K562 (cell line): ENCODE data around the gene MKNK2. TPM values are rescaled to one million over a fixed set of nuclear protein-coding genes. Genes with fewer than 3 reads are reported as not detected.
A peak's percentile ranks its signal among the peaks of the same experiment; 100 is the strongest.

Experiments used
- ATAC-seq: fragments of 200-7000 bp; cut with Tn5 transposase; 3 replicates; pipeline ENCODE4 v1.9.1; 2020; ENCODE audit warnings: moderate library complexity
- BruUV-seq: library from RNA; stranded (reverse); fragments of 400-500 nt; replicated peaks from 2 replicates; lab custom pipeline; 2021; lab: Mats Ljungman, UMichigan
- CTCF ChIA-PET: fragments of 300-600 bp; formaldehyde crosslinking; extraction: SDS; loops from one replicate; lab custom pipeline; 2021; ENCODE audit warnings: low intra/inter-chr PET ratio; lab: Yijun Ruan, JAX
- POLR2A ChIA-PET: fragments of 300-600, 350-650 bp; sonication (Branson Sonifier 250); formaldehyde crosslinking; extraction: SDS; loops from one replicate; lab custom pipeline; 2021; ENCODE audit warnings: antibody characterized with exemption, inconsistent platforms; lab: Yijun Ruan, JAX
- DNase-seq, 4 experiments: peaks; one replicate each; pipeline versions ENCODE4 v3.0.0 to v3.0.0-alpha.2; 2011 to 2018; ENCODE audit warnings: low spot score in 3 of 4, mixed read lengths in 3 of 4; ENCODE audit errors: extremely low read depth in 1 of 4
- FAIRE-seq: peaks from 2 replicates; lab custom pipeline; 2011; peaks lifted over from hg19 to GRCh38; lab: Jason Lieb, UNC
- H2AFZ ChIP-seq: 2 replicates; pipeline ENCODE4 v1.6.0; 2011; ENCODE audit warnings: low read depth, low read length, control low read depth, inconsistent platforms
- H3K27ac ChIP-seq: fragments of 200-600 bp; 3 replicates; pipeline ENCODE4 v1.8.0; 2011; ENCODE audit warnings: low read depth, mild to moderate bottlenecking, control low read depth, inconsistent platforms, low read length, moderate library complexity, mixed read lengths; ENCODE audit errors: extremely low read depth
- H3K27me3 ChIP-seq, 2 experiments: fragments of 300-600 bp in 1 of 2; 2 replicates in 1 of 2; 3 replicates in 1 of 2; pipeline versions ENCODE4 v1.6.0 to v1.8.0; 2011; ENCODE audit warnings: inconsistent platforms in 2 of 2, low read length in 2 of 2, mild to moderate bottlenecking in 1 of 2, mixed read lengths in 1 of 2, moderate library complexity in 1 of 2; ENCODE audit not compliant: control insufficient read depth in 2 of 2, insufficient read depth in 2 of 2
- H3K36me3 ChIP-seq: fragments of 300-600 bp; 3 replicates; pipeline ENCODE4 v1.8.0; 2011; ENCODE audit warnings: mild to moderate bottlenecking, low read length, inconsistent platforms; ENCODE audit not compliant: control insufficient read depth, insufficient read depth
- H3K4me1 ChIP-seq, 2 experiments: fragments of 200-600 bp in 1 of 2; replicated peaks in 1 of 2; 2 replicates in 1 of 2; 3 replicates in 1 of 2; pipeline versions ENCODE4 v1.5.1 to v1.8.0; 2011; ENCODE audit warnings: inconsistent platforms in 2 of 2, low read length in 2 of 2, mild to moderate bottlenecking in 1 of 2, mixed read lengths in 1 of 2, moderate library complexity in 1 of 2; ENCODE audit not compliant: control insufficient read depth in 2 of 2, insufficient read depth in 2 of 2
- H3K4me2 ChIP-seq: 2 replicates; pipeline ENCODE4 v1.6.1; 2011; ENCODE audit warnings: low read length, control low read depth, inconsistent platforms, mixed read lengths; ENCODE audit not compliant: insufficient read depth
- H3K4me3 ChIP-seq: fragments of 200-600 bp; sonication (generic), shearing (Covaris generic); 2 replicates; pipeline ENCODE4 v1.5.1; 2016; ENCODE audit warnings: control low read depth, inconsistent platforms
- H3K79me2 ChIP-seq: fragments of 200-600 bp; 3 replicates; pipeline ENCODE4 v1.8.0; 2011; ENCODE audit warnings: low read length, inconsistent platforms; ENCODE audit not compliant: control insufficient read depth, insufficient read depth
- H3K9ac ChIP-seq, 2 experiments: 2 replicates each; pipeline versions ENCODE4 v1.6.0 to v1.6.1; 2011; ENCODE audit warnings: low read depth in 2 of 2, low read length in 2 of 2, control low read depth in 1 of 2, inconsistent platforms in 1 of 2, mild to moderate bottlenecking in 1 of 2, mixed read lengths in 1 of 2; ENCODE audit not compliant: insufficient read depth in 1 of 2
- H3K9me1 ChIP-seq: one replicate; pipeline ENCODE4 v1.6.0; 2011; ENCODE audit warnings: inconsistent platforms, mild to moderate bottlenecking, low read length, moderate library complexity; ENCODE audit not compliant: control insufficient read depth, insufficient read depth
- H3K9me3 ChIP-seq: replicated peaks from 2 replicates; pipeline ENCODE4 v1.5.1; 2011; ENCODE audit warnings: low read depth, low read length, inconsistent platforms; ENCODE audit not compliant: control insufficient read depth, insufficient read depth
- H4K20me1 ChIP-seq: replicated peaks from 2 replicates; pipeline ENCODE4 v1.6.1; 2011; ENCODE audit warnings: low read length, inconsistent platforms, mixed read lengths; ENCODE audit not compliant: control insufficient read depth, insufficient read depth
- PHF8 ChIP-seq: fragments of 200-600 bp; sonication (generic); IDR thresholded peaks from 2 replicates; pipeline ENCODE4 v1.6.1; 2012; ENCODE audit warnings: mixed run types, mild to moderate bottlenecking, inconsistent platforms, low read length, moderate library complexity, borderline replicate concordance
- POLR2AphosphoS5 ChIP-seq: IDR thresholded peaks from 2 replicates; pipeline ENCODE4 v1.6.1; 2011; ENCODE audit warnings: mild to moderate bottlenecking, low read depth, low read length, moderate library complexity; ENCODE audit not compliant: control insufficient read depth, insufficient read depth
- POLR2G ChIP-seq: fragments of 200-400 bp; formaldehyde crosslinking; IDR thresholded peaks from 2 replicates; pipeline ENCODE4 v1.6.1; 2017; ENCODE audit warnings: low read depth, mild to moderate bottlenecking, antibody characterized with exemption, low read length, moderate library complexity
- TAF1 ChIP-seq: IDR thresholded peaks from 2 replicates; pipeline ENCODE4 v1.6.1; 2011; ENCODE audit warnings: mild to moderate bottlenecking, low read length, moderate library complexity; ENCODE audit not compliant: insufficient read depth, control insufficient read depth, severe bottlenecking; ENCODE audit errors: extremely low read depth
- YY1 ChIP-seq, 3 experiments: IDR thresholded peaks; 2 replicates each; pipeline ENCODE4 v1.6.1; 2011; ENCODE audit warnings: low read length in 2 of 3, mild to moderate bottlenecking in 2 of 3, moderate library complexity in 2 of 3, borderline replicate concordance in 1 of 3, control low read depth in 1 of 3, low read depth in 1 of 3; ENCODE audit not compliant: insufficient read depth in 3 of 3, insufficient replicate concordance in 2 of 3, control insufficient read depth in 1 of 3, insufficient read length in 1 of 3; ENCODE audit errors: extremely low read depth in 1 of 3
- WGBS: fragments of 100-300 bp; shearing (Covaris generic); methylation state at CpG from one replicate; pipeline ENCODE4 v1.1.6; 2016; ENCODE audit warnings: low coverage, mixed read lengths; ENCODE audit not compliant: insufficient coverage; ENCODE audit errors: missing lambda C conversion rate; 5-methylcytosine and 5-hydroxymethylcytosine counted together
- in situ Hi-C: fragments of 300-500 bp; cut with MboI; formaldehyde crosslinking; loops from 4 replicates; pipeline ENCODE4 v1.15.0; 2018; ENCODE audit warnings: inconsistent platforms, mixed read lengths
- intact Hi-C: fragments of 100-400 bp; cut with micrococcal nuclease; formaldehyde crosslinking; loops from 2 replicates; pipeline ENCODE4 v1.14.2; 2022
- polyA plus RNA-seq, 8 experiments: library from polyadenylated mRNA; depleted of rRNA in 4 of 8; stranded (reverse) in 5 of 8; unstranded in 3 of 8; fragments of >200 nt; fragmentation: Nextera tagmentation in 2 of 8; fragmentation: Illumina TruSeq in 1 of 8; extraction: Ambion mirVana in 2 of 8; extraction: Trizol in 1 of 8; gene quantifications; 2 replicates each; pipeline versions ENCODE4 v1.2.1 to v1.2.3, GENCODE V29; 2011 to 2014; ENCODE audit warnings: inconsistent platforms in 1 of 8, missing spikeins in 1 of 8
- total RNA-seq, 7 experiments: library from RNA; depleted of rRNA in 6 of 7; stranded (reverse); fragments of >200 nt in 6 of 7; fragmentation: Illumina TruSeq in 2 of 7; extraction: Trizol in 2 of 7; gene quantifications; 2 replicates each; pipeline versions ENCODE4 v1.2.1 to v1.2.3, GENCODE V29; 2011 to 2021; ENCODE audit warnings: low replicate concordance in 1 of 7
- TF ChIP-seq, protein P1 (sequence below): fragments of 150-350 bp; conservative IDR thresholded peaks from 2 replicates; pipeline ENCODE4 v1.6.1; 2014; ENCODE audit warnings: low read length
- TF ChIP-seq, protein P2 (sequence below): IDR thresholded peaks from 2 replicates; pipeline ENCODE4 v1.6.1; 2011; ENCODE audit warnings: borderline replicate concordance, low read depth, mild to moderate bottlenecking, moderate library complexity, low read length; ENCODE audit not compliant: insufficient read depth, poor library complexity, severe bottlenecking

Gene MKNK2
- total and polyA plus RNA-seq, 9 of the 15 experiments (the other 6 are each of a cell fraction or from before 2014, with no cell fraction given) = 5.1 to 191 (median 51.9) TPM

DNA sequence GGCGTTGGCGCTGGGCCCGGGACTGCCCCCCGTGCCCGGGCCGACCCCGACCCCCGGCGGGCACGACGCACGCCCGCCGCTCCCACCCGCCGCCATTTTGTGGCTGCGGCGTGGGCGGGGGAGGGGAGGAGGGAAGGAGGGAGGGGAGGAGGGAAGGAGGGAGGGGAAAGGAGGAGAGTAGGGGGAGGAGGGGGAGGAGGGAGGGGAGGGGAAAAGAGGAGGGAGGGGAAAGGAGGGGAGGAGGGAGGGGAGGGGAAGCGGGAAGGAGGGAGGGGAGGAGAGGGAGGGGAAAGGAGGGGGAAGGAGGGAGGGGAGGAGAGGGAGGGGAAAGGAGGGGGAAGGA lies 35.5 kb downstream of the MKNK2 start, which contains the start of gene BTBD2:
Gene BTBD2 (minus strand): TSS at position 107 of the 343 bp plus-strand sequence. CDS start 11 bp downstream, at position 96.
- ChIA-PET CTCF (no interaction called here), POLR2A (no interaction called here)
- peaks cover 0 to 45% of the 10 kb centered on the region in 2 experiments; a peak in 2 of 5 replicates for H3K4me1 ChIP-seq
- no peaks in the 10 kb centered on the region for H3K36me3 ChIP-seq
- in situ Hi-C loops (no loop called here), intact Hi-C loops (loop anchor here (5.0 kb wide), 1 partner anchor 72 kb away; no protein-coding TSS in a partner anchor)
- peak within 1 kb of the TSS; percentile 59 to 98; a peak in 3 of 4 replicates for H3K9ac ChIP-seq
- H3K79me2 ChIP-seq = peaks cover 7% of the 10 kb centered on the region
- no peak for FAIRE-seq
- no peaks in the 10 kb centered on the region for H3K27me3 ChIP-seq
- H3K9me1 ChIP-seq = no peaks in the 10 kb centered on the region
- no peaks in the 10 kb centered on the region for H3K9me3 ChIP-seq
- peak within 1 kb of the TSS; percentile 76 for H3K4me2 ChIP-seq
- peak within 1 kb of the TSS; percentile 52; the same call in 1 of the 3 replicates for H3K27ac ChIP-seq
- peak in 2 of 4 experiments; percentile 80 to 81 for DNase-seq
- no peaks in the 10 kb centered on the region for H4K20me1 ChIP-seq
- 0% methylated on average over 1 of the region's 20 CpGs for WGBS
- ATAC-seq = no peak
- H2AFZ ChIP-seq = no peak within 1 kb of the TSS
- peak within 1 kb of the TSS; percentile 49 for H3K4me3 ChIP-seq
- no TSS peak for BruUV-seq
- TF ChIP-seq, protein P1, sequence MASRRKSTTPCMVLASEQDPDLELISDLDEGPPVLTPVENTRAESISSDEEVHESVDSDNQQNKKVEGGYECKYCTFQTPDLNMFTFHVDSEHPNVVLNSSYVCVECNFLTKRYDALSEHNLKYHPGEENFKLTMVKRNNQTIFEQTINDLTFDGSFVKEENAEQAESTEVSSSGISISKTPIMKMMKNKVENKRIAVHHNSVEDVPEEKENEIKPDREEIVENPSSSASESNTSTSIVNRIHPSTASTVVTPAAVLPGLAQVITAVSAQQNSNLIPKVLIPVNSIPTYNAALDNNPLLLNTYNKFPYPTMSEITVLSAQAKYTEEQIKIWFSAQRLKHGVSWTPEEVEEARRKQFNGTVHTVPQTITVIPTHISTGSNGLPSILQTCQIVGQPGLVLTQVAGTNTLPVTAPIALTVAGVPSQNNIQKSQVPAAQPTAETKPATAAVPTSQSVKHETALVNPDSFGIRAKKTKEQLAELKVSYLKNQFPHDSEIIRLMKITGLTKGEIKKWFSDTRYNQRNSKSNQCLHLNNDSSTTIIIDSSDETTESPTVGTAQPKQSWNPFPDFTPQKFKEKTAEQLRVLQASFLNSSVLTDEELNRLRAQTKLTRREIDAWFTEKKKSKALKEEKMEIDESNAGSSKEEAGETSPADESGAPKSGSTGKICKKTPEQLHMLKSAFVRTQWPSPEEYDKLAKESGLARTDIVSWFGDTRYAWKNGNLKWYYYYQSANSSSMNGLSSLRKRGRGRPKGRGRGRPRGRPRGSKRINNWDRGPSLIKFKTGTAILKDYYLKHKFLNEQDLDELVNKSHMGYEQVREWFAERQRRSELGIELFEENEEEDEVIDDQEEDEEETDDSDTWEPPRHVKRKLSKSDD = no peak
- TF ChIP-seq YY1 (IDR thresholded peaks at IDR 0.05; ENCODE audit: borderline replicate concordance in 1 of 3, control insufficient read depth in 1 of 3, extremely low read depth in 1 of 3, insufficient read depth in 3 of 3, insufficient read length in 1 of 3, insufficient replicate concordance in 2 of 3, low read depth in 1 of 3, low read length in 2 of 3) = peak; percentile 62 to 92 (median 83)
- TF ChIP-seq PHF8 = peak; percentile 22; the same call in 1 of the 2 replicates
- TF ChIP-seq, protein P2, sequence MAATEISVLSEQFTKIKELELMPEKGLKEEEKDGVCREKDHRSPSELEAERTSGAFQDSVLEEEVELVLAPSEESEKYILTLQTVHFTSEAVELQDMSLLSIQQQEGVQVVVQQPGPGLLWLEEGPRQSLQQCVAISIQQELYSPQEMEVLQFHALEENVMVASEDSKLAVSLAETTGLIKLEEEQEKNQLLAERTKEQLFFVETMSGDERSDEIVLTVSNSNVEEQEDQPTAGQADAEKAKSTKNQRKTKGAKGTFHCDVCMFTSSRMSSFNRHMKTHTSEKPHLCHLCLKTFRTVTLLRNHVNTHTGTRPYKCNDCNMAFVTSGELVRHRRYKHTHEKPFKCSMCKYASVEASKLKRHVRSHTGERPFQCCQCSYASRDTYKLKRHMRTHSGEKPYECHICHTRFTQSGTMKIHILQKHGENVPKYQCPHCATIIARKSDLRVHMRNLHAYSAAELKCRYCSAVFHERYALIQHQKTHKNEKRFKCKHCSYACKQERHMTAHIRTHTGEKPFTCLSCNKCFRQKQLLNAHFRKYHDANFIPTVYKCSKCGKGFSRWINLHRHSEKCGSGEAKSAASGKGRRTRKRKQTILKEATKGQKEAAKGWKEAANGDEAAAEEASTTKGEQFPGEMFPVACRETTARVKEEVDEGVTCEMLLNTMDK = no peak
- peak; percentile 72 for TF ChIP-seq POLR2G
- peak; percentile 60; the same call in 1 of the 2 replicates for TF ChIP-seq POLR2AphosphoS5
- TF ChIP-seq TAF1 = peak; percentile 88
